ENCODE data around the gene GNAI2.

GNAI2 gene

DNA sequence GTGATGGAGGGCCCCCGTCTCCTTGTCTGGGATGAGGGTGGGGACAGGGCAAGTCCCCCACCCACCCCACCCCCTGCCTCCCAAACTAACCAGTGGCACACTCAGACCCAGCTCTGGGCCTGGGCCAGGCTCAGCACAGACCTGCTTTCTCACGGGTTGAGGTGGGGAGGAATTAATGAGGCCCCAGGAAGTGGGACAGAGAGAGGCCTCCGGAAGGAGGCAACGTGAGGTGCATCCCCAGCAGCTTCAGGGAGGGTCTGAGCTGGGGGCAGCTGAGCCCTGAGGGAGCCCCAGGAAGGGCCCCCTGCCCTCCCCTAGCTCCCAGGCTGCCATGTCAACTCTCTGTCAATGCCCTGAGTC lies 15.0 kb upstream of the GNAI2 start:
- Histone ChIP-seq H3K79me2 (ENCODE audit: insufficient read depth, low read length) (no peaks in the 10 kb centered on the region), H3K4me3 (ENCODE audit: low read length, poor library complexity, severe bottlenecking) (no peak overlapping the region), H3K27me3 (ENCODE audit: insufficient read depth, low read length, poor library complexity, severe bottlenecking) (no peaks in the 10 kb centered on the region), H2AFZ (ENCODE audit: low read length) (no peak overlapping the region), H3F3A (ENCODE audit: low read depth) (no peaks in the 10 kb centered on the region), H3K9me3 (ENCODE audit: insufficient read depth, low read depth, low read length) (no peaks in the 10 kb centered on the region), H3K4me1 (ENCODE audit: insufficient read depth, low read length, poor library complexity, severe bottlenecking) (peaks cover 2% of the 10 kb centered on the region), H3K9me2 (replicated peaks; ENCODE audit: low read depth, low read length) (no peaks in the 10 kb centered on the region), H3K36me3 (ENCODE audit: insufficient read depth, low read length) (no peaks in the 10 kb centered on the region), H3K9ac (ENCODE audit: low read depth, low read length, poor library complexity, severe bottlenecking) (no peak overlapping the region), H3K4me2 (ENCODE audit: low read depth, low read length, poor library complexity, severe bottlenecking) (no peak overlapping the region), H4K20me1 (ENCODE audit: insufficient read depth, low read length, poor library complexity, severe bottlenecking) (no peaks in the 10 kb centered on the region)
- TF ChIP-seq EZH2phosphoT487 (IDR thresholded peaks at IDR 0.05; ENCODE audit: borderline replicate concordance) = no peak
- TF ChIP-seq, protein P1, sequence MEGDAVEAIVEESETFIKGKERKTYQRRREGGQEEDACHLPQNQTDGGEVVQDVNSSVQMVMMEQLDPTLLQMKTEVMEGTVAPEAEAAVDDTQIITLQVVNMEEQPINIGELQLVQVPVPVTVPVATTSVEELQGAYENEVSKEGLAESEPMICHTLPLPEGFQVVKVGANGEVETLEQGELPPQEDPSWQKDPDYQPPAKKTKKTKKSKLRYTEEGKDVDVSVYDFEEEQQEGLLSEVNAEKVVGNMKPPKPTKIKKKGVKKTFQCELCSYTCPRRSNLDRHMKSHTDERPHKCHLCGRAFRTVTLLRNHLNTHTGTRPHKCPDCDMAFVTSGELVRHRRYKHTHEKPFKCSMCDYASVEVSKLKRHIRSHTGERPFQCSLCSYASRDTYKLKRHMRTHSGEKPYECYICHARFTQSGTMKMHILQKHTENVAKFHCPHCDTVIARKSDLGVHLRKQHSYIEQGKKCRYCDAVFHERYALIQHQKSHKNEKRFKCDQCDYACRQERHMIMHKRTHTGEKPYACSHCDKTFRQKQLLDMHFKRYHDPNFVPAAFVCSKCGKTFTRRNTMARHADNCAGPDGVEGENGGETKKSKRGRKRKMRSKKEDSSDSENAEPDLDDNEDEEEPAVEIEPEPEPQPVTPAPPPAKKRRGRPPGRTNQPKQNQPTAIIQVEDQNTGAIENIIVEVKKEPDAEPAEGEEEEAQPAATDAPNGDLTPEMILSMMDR (conservative IDR thresholded peaks at IDR 0.05; ENCODE audit: low read length) = no peak

DNA sequence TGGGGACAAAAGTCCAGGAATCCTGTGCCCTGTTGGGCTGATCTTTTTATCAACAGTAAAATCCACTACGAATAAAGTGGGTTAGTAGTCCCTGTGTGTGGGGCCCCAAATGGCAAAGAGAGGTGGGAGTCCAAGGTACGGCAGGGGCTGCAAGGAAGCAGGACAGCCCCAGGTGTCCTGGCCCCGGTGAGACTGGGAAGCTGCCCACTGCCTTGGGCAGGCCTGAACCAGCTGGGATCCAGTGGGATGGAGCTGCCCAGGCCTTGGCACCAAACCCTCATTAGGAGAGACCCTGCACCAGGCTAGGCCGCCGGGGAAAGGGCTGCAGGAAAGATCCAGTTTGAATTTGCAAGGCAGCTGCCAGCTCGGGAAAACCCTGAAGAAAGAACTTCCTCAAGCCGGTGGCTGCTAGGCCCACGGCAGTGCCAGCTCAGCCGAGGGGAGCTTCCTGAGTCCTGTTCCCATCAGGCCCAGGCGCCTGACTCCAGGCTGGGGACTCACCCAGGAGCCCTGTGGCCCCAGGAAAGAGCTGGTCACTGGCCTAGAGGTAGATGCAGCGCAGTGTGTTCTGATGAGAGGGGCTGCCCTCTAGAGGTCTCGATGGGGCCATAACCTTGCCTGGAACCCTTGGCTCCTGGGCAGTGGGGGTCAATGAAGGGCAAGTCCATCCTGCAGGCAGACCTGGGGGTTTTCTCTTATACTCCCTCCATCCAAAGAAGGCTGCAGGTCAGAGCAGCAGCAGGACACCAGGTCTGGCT lies 14.4 kb upstream of the GNAI2 start:
- Histone ChIP-seq H3K9ac (ENCODE audit: low read depth, low read length, poor library complexity, severe bottlenecking) (no peak overlapping the region), H3K27me3 (ENCODE audit: insufficient read depth, low read length, poor library complexity, severe bottlenecking) (no peaks in the 10 kb centered on the region), H3K9me3 (ENCODE audit: insufficient read depth, low read depth, low read length) (no peaks in the 10 kb centered on the region), H3K4me1 (ENCODE audit: insufficient read depth, low read length, poor library complexity, severe bottlenecking) (peaks cover 2% of the 10 kb centered on the region), H3K4me2 (ENCODE audit: low read depth, low read length, poor library complexity, severe bottlenecking) (no peak overlapping the region), H3K9me2 (replicated peaks; ENCODE audit: low read depth, low read length) (no peaks in the 10 kb centered on the region), H4K20me1 (ENCODE audit: insufficient read depth, low read length, poor library complexity, severe bottlenecking) (no peaks in the 10 kb centered on the region), H3F3A (ENCODE audit: low read depth) (no peaks in the 10 kb centered on the region), H3K4me3 (ENCODE audit: low read length, poor library complexity, severe bottlenecking) (no peak overlapping the region), H3K36me3 (ENCODE audit: insufficient read depth, low read length) (no peaks in the 10 kb centered on the region), H2AFZ (ENCODE audit: low read length) (no peak overlapping the region), H3K79me2 (ENCODE audit: insufficient read depth, low read length) (no peaks in the 10 kb centered on the region)
- TF ChIP-seq, protein P1 (conservative IDR thresholded peaks at IDR 0.05; ENCODE audit: low read length) = peak; percentile 43
- no peak for TF ChIP-seq EZH2phosphoT487 (IDR thresholded peaks at IDR 0.05; ENCODE audit: borderline replicate concordance)

DNA sequence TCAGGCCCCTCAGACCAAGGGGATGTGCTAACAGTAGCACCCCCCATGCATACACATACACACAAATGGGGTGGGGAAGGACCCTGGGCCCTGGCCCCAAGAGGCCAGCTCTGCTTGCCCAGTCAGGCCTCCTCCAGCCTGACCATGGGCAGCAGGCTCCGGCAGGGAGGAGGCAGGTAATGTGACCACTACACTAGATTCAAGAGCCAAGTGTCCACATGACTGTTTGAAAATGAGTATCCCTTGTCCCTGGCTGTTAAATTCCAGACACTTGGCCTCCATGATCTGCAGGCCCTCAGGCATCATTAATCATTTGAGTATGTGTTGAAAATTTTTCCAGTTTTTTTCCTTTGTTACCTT lies 13.9 kb upstream of the GNAI2 start:
- Histone ChIP-seq H2AFZ (ENCODE audit: low read length) (no peak overlapping the region), H3K36me3 (ENCODE audit: insufficient read depth, low read length) (no peaks in the 10 kb centered on the region), H3K27me3 (ENCODE audit: insufficient read depth, low read length, poor library complexity, severe bottlenecking) (no peaks in the 10 kb centered on the region), H4K20me1 (ENCODE audit: insufficient read depth, low read length, poor library complexity, severe bottlenecking) (no peaks in the 10 kb centered on the region), H3K4me1 (ENCODE audit: insufficient read depth, low read length, poor library complexity, severe bottlenecking) (peaks cover 7% of the 10 kb centered on the region), H3K4me2 (ENCODE audit: low read depth, low read length, poor library complexity, severe bottlenecking) (no peak overlapping the region), H3K4me3 (ENCODE audit: low read length, poor library complexity, severe bottlenecking) (no peak overlapping the region), H3K9ac (ENCODE audit: low read depth, low read length, poor library complexity, severe bottlenecking) (no peak overlapping the region), H3F3A (ENCODE audit: low read depth) (no peaks in the 10 kb centered on the region), H3K79me2 (ENCODE audit: insufficient read depth, low read length) (no peaks in the 10 kb centered on the region), H3K9me3 (ENCODE audit: insufficient read depth, low read depth, low read length) (no peaks in the 10 kb centered on the region), H3K9me2 (replicated peaks; ENCODE audit: low read depth, low read length) (no peaks in the 10 kb centered on the region)
- TF ChIP-seq EZH2phosphoT487 (IDR thresholded peaks at IDR 0.05; ENCODE audit: borderline replicate concordance) = no peak
- TF ChIP-seq, protein P1 (conservative IDR thresholded peaks at IDR 0.05; ENCODE audit: low read length) = no peak
